Suprapubic skin (tissue), 4 donors: ENCODE measurements around the gene SLC7A6. TPM values are rescaled to one million over a fixed set of nuclear protein-coding genes. Genes with fewer than 3 reads are reported as not detected.
A peak's percentile ranks its signal among the peaks of the same experiment; 100 is the strongest.

Source experiments
- DNase-seq, 2 donors: peaks; one replicate each; pipeline ENCODE4 v3.0.0-alpha.2; 2019; ENCODE audit warnings: low spot score in 2 of 2
- H3K27ac ChIP-seq: fragments of 200-600 bp; sonication (generic); one replicate; pipeline ENCODE4 v1.5.1; 2019
- H3K27me3 ChIP-seq: fragments of 200-600 bp; sonication (generic); one replicate; pipeline ENCODE4 v1.5.1; 2019
- H3K36me3 ChIP-seq: fragments of 200-600 bp; sonication (generic); one replicate; pipeline ENCODE4 v1.5.1; 2019
- H3K4me1 ChIP-seq: fragments of 200-600 bp; sonication (generic); one replicate; pipeline ENCODE4 v1.5.1; 2019
- H3K4me3 ChIP-seq: fragments of 200-600 bp; sonication (generic); one replicate; pipeline ENCODE4 v1.5.1; 2019; ENCODE audit warnings: mild to moderate bottlenecking
- H3K9me3 ChIP-seq: fragments of 200-600 bp; sonication (generic); one replicate; pipeline ENCODE4 v1.5.1; 2019
- EP300 ChIP-seq: sonication (generic); formaldehyde crosslinking; IDR thresholded peaks from one replicate; pipeline ENCODE4 v1.6.1; 2017; ENCODE audit warnings: antibody characterized with exemption
- POLR2A ChIP-seq, 2 donors: fragments of 450-650 bp; IDR thresholded peaks; one replicate each; pipeline ENCODE4 v1.6.1; 2017; ENCODE audit warnings: antibody characterized with exemption in 2 of 2, mild to moderate bottlenecking in 2 of 2, moderate library complexity in 2 of 2
- POLR2AphosphoS5 ChIP-seq, 3 donors: sonication (generic); formaldehyde crosslinking; IDR thresholded peaks; one replicate each; pipeline ENCODE4 v1.6.1; 2017; ENCODE audit warnings: antibody characterized with exemption in 3 of 3
- WGBS: methylation state at CpG from one replicate; pipeline ENCODE4 v1.1.5; 2018; 5-methylcytosine and 5-hydroxymethylcytosine counted together
- total RNA-seq, 4 donors: library from RNA; depleted of rRNA; stranded (reverse); fragments of >200 nt; gene quantifications; one replicate each; pipeline ENCODE4 v1.1.0, GENCODE V29; 2016
- TF ChIP-seq, protein P1 (sequence below), 2 donors: fragments of 200-600 bp in 1 of 2; fragments of 450-650 bp in 1 of 2; sonication (generic) in 1 of 2; IDR thresholded peaks; one replicate each; pipeline ENCODE4 v1.5.1; 2016 to 2019; ENCODE audit warnings: antibody characterized with exemption in 2 of 2, mild to moderate bottlenecking in 1 of 2, moderate library complexity in 1 of 2

SLC7A6 gene
- total RNA-seq, 4 donors from 2014 or later, result 31.5 to 167 (median 49.0) TPM

DNA sequence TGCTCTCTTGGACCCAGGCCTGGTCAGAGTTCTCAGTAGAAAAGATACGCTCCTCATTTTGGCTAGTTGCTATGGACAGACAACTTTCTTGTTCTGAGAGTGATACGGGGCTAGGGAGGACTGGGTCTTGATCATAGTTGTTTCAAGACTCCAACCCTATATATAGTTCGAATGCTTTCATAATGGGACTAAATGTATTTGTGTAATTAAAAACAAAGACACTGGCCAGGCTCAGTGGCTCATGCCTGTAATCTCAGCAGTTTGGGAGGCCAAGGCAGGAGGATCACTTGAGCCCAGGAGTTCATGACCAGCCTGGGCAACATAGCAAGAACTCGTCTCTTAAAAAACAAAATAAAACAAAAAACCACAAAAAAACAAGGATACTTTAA is 17.7 kb downstream of the SLC7A6 start:
- H3K27me3 ChIP-seq, result no peaks in the 10 kb centered on the region
- H3K27ac ChIP-seq, result peak overlapping the region; percentile 75
- 98% methylated on average over 4 of the region's 4 CpGs for WGBS
- peaks cover 59% of the 10 kb centered on the region for H3K4me1 ChIP-seq
- H3K36me3 ChIP-seq, result peaks cover 4% of the 10 kb centered on the region
- no peak overlapping the region for H3K4me3 ChIP-seq
- H3K9me3 ChIP-seq, result no peaks in the 10 kb centered on the region
- TF ChIP-seq EP300 (no peak), POLR2A (IDR thresholded peaks at IDR 0.05) (no peak), POLR2AphosphoS5 (IDR thresholded peaks at IDR 0.05) (no peak)
- TF ChIP-seq, protein P1, sequence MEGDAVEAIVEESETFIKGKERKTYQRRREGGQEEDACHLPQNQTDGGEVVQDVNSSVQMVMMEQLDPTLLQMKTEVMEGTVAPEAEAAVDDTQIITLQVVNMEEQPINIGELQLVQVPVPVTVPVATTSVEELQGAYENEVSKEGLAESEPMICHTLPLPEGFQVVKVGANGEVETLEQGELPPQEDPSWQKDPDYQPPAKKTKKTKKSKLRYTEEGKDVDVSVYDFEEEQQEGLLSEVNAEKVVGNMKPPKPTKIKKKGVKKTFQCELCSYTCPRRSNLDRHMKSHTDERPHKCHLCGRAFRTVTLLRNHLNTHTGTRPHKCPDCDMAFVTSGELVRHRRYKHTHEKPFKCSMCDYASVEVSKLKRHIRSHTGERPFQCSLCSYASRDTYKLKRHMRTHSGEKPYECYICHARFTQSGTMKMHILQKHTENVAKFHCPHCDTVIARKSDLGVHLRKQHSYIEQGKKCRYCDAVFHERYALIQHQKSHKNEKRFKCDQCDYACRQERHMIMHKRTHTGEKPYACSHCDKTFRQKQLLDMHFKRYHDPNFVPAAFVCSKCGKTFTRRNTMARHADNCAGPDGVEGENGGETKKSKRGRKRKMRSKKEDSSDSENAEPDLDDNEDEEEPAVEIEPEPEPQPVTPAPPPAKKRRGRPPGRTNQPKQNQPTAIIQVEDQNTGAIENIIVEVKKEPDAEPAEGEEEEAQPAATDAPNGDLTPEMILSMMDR (IDR thresholded peaks at IDR 0.05), result no peak
- DNase-seq, result no peak

DNA sequence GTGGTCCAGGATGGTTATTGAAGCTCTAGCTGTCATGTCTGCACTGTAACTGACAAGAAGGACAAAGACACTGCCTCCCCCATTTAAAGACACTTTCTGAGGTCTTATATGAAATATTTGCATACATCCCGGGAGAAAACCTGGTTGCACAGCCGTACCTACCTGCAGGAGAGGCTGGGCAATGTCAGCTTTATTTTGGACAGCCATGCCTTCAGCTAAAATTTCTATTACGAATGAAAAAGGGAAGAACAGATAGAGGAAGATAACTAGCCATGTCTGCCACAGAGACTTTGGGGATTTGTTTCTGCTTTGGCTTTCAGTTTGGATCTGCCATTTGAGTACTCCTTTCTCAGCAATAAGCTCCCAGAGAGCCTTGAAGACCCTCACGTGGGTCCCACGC is 19.0 kb downstream of the SLC7A6 start:
- Histone ChIP-seq H3K27ac (peak overlapping the region; percentile 75), H3K4me3 (no peak overlapping the region), H3K36me3 (peaks cover 13% of the 10 kb centered on the region), H3K9me3 (no peaks in the 10 kb centered on the region), H3K27me3 (no peaks in the 10 kb centered on the region), H3K4me1 (peaks cover 70% of the 10 kb centered on the region)
- WGBS, result 57% methylated on average over 5 of the region's 5 CpGs
- DNase-seq, result no peak
- TF ChIP-seq POLR2A (IDR thresholded peaks at IDR 0.05) (no peak), EP300 (no peak), POLR2AphosphoS5 (IDR thresholded peaks at IDR 0.05) (no peak)
- TF ChIP-seq, protein P1 (IDR thresholded peaks at IDR 0.05), result no peak

DNA sequence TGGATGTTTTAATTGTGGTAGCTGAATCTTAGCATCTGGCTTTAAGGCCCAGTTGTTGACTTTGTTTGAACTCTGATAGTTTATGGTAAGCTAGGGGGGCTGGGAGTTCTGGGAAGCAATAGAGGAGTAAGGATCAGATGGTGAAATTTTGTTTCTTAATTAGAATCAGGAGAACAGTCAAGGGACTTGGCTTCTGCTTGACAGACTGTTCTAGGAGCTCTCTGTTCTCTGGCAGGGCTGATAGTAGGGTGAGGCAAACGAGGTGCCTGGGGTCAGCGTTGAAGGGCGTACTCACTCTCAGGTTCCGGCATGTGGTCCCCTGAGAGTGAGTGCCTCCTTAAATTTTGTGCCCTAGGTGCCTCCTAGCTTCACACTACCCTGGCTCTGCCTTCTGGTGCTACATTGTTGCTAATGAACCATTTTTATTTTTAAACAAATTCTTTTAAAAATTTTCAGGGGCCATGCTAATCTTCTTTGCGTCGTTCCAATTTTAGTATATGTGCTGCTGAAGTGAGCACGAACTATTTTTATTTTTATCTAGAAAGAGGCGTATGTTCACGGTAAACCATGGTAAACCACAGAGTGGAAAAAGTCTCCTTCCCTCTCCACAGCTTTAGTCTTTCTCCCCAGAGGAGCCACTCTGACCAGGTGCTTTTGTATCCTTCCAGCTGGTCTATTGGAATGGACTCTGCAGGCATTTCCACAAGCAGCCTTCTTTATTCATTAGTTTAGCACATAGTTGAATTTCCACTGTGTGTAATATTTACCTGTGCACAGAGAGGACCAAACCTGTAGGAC is 19.7 kb downstream of the SLC7A6 start:
- WGBS, result 62% methylated on average over 9 of the region's 9 CpGs
- Histone ChIP-seq H3K4me1 (peaks cover 76% of the 10 kb centered on the region), H3K27ac (peak overlapping the region; percentile 75), H3K36me3 (peaks cover 13% of the 10 kb centered on the region), H3K9me3 (no peaks in the 10 kb centered on the region), H3K4me3 (no peak overlapping the region), H3K27me3 (no peaks in the 10 kb centered on the region)
- peak in 1 of 2 donors; percentile 78 for DNase-seq
- TF ChIP-seq POLR2A (IDR thresholded peaks at IDR 0.05) (no peak), POLR2AphosphoS5 (IDR thresholded peaks at IDR 0.05) (peak in 1 of 3 donors; percentile 43)

DNA sequence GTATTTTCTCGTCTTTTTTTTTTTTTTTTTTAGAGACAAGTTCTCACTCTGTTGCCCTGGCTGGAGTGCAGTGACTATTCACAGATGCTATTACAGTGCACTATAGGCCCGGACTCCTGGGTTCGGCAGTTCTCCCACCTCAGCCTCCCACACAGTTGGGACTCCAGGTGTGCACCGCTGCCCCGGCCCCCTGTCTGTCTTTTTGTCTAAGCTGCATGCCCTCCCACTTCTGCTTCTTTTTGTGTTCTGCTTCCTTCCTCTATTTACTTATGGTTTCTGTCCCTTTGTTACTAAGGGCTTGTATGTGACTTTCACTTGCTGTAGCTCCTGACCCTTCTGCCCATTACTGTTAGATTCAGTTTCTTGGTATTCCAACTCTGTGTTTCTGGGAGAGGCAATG is 20.5 kb downstream of the SLC7A6 start:
- 70% methylated on average over 5 of the region's 5 CpGs for WGBS
- Histone ChIP-seq H3K36me3 (peaks cover 13% of the 10 kb centered on the region), H3K4me3 (no peak overlapping the region), H3K4me1 (peaks cover 85% of the 10 kb centered on the region), H3K9me3 (no peaks in the 10 kb centered on the region), H3K27ac (peak overlapping the region; percentile 71), H3K27me3 (no peaks in the 10 kb centered on the region)
- no peak for TF ChIP-seq POLR2A (IDR thresholded peaks at IDR 0.05)
- no peak for TF ChIP-seq EP300
- no peak for DNase-seq

DNA sequence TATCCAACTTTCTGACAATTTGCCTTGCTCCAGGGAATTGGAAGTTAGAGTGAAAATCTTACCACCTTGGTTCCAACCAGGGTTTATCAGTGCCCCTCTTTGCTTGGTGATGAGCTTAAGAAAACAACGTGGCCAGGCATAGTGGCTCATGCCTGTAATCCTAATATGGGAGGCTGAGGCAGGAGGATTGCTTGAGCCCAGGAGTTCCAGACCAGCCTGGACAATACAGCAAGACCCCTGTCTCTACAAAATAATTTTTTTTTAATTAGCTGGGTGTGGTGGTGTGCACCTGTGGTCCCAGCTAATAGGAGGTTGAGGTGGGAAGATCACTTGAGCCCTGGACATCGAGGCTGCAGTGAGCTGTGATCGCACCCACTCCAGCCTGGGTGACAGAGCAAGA is 21.4 kb downstream of the SLC7A6 start:
- no peak overlapping the region for H3K4me3 ChIP-seq
- WGBS, result 92% methylated on average over 3 of the region's 3 CpGs
- H3K36me3 ChIP-seq, result peaks cover 18% of the 10 kb centered on the region
- TF ChIP-seq POLR2AphosphoS5 (IDR thresholded peaks at IDR 0.05) (no peak), POLR2A (IDR thresholded peaks at IDR 0.05) (no peak), EP300 (no peak)
- TF ChIP-seq, protein P1 (IDR thresholded peaks at IDR 0.05), result no peak
- peak overlapping the region; percentile 71 for H3K27ac ChIP-seq
- peaks cover 93% of the 10 kb centered on the region for H3K4me1 ChIP-seq
- no peak for DNase-seq
- H3K27me3 ChIP-seq, result no peaks in the 10 kb centered on the region
- H3K9me3 ChIP-seq, result no peaks in the 10 kb centered on the region

DNA sequence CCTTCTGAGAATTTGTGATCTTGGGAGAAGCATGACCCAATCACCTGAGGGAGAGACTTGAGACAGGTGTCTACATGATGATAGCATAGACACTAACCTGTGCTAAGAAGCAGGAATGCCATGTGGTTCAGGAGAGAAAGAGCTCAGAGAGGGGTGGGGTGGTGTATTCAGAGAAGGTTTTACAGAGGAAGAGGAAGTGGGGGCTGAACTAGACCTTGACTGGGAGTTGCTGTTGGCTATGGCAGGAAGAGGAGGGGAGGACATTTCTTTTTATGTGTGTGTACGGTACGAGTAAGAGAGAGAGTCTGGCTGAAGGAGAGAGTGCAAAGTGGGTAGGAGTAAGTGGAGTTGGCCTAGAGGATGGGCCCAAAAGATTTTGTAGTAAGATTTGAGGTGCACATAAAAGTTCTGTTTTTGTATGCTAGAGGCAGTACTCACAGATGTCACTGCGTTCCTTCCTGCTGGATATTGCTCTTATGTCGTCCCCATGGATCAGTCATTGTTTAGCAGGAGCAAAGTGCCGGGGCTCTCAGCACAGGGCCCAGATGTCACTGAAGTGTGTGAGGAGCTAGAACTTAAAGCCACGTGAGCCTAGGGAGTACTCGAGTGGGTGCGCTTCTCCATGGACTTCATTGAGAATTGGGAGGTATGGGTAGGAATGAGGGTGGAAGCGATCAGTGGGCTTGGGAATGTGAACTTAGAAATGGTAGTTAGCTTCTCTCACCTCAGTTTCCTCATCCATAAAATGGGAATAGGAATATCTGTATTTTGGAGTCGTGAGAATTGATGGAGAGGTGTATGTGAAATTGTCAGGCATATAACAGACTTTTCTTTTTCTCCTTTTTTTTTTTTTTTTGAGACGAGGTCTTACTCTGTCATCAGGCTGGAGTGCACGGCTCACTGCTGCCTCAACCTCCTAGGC is 22.1 kb downstream of the SLC7A6 start:
- Histone ChIP-seq H3K27ac (peak overlapping the region; percentile 79), H3K9me3 (no peaks in the 10 kb centered on the region), H3K4me3 (no peak overlapping the region), H3K27me3 (no peaks in the 10 kb centered on the region), H3K36me3 (peaks cover 25% of the 10 kb centered on the region), H3K4me1 (peaks cover 91% of the 10 kb centered on the region)
- WGBS, result 83% methylated on average over 12 of the region's 12 CpGs
- DNase-seq, result no peak
- TF ChIP-seq, protein P1 (IDR thresholded peaks at IDR 0.05), result no peak
- no peak for TF ChIP-seq POLR2AphosphoS5 (IDR thresholded peaks at IDR 0.05)
- no peak for TF ChIP-seq POLR2A (IDR thresholded peaks at IDR 0.05)
- TF ChIP-seq EP300, result no peak
